NCI-H2196 treated with DMSO at 0.1 percent for 48 hours (cell line): ENCODE data around the gene ABHD15.

Experiments
- DNase-seq: peaks from one replicate; lab custom pipeline; 2025; ENCODE audit not compliant: unreplicated experiment; lab: John Stamatoyannopoulos, UW

ABHD15 gene

DNA sequence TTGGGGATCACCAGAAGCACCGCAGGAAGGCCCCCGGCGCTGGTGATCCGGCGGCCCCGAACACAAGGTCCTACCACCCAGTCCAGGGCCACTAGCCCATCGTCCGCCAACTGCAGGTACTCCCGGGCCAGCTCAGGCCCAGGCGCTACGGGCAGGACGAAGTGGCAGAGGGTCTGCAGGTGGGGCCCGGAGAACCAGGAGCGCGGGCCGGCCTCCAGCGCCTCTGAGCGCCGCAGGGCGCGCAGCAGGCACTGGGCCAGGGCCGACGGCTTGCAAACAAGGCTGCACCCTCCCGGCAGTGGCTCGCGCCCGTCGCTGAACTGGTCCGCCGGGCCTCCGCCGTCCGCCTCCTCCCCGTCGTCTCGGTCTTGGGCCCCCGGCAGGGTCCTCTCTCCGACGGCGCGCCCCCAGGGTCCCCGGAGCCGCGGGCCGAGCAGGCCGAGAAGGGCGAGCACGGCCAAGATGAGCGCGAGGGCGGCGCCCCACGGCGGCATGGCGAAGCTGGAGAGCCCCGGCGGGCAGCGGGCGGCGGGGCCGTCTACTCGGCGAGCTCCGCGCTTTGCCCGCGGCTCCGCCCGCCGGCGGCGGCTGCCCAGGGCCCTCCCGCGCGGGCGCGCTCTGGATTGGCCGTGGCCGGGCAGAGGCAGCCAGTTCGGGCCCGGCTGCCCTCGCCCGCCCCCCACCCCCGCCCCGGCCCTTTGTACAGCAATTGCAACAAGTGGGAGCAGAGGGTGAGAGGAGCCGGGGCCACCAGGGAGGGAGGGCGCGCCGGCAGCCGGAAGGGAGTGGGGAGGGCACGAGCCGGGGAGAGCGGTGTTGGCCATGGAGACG is at the start of gene ABHD15:
Gene ABHD15, minus strand, starts transcription at position 565 of the 831 bp plus-strand sequence. Its CDS starts 71 bp downstream, at position 494.
- DNase-seq, result peak; percentile 32

GRCh38 chr17:29615492-29616299 is 48.9 kb upstream of the ABHD15 start:
- no peak for DNase-seq

DNA sequence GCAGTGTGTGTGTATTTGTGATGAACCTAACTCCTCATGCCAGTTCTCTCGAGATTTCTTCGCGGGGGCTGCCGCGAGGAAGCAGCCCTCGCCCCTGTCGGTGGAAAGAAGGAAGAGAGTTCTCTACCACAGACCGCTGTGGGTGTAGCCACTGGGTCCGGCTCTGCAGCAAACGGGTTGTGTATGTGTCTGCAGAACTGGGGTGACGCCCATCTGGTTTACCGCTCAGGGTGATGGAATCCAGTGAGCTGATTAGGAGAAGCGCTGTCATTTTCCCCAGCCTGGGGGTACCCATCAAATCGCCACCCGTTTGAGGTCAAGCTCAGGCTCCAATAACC is 48.2 kb upstream of the ABHD15 start:
- DNase-seq, result no peak

DNA sequence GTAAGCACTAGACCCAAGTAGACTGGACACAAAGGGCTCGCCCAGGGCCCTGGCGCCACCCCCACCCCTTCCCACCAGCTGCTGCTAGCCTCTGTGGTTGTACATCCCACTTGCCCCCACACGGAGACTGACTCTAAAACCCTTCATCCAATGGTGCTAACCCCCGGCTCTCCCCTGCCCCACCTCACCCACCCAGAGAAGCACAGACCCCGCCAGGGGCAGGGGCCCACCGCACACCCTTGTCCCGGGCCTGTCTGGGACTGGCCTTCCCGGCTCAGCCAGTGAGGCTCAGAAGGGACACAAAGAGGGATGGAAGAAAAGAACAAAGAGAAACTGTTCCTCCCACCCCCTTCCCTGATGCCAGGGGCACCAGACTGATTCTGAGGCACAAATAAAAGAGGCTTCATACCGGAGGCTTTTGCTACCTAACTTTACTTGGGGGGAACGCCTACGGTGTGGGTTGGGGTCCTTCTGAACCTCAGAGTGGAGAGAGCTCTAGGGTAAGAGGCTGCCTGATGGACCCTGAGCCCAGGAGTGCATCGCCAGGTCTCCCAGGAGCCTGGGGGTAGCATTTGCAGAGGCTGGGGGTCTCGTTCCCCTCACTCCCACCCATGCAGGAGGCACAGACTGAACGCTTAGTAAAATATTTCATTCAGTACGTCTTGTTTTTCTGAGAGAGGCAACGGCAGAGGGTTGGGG is 47.7 kb upstream of the ABHD15 start:
- no peak for DNase-seq

GRCh38 chr17:29613856-29614255 is 47.0 kb upstream of the ABHD15 start:
- no peak for DNase-seq

DNA sequence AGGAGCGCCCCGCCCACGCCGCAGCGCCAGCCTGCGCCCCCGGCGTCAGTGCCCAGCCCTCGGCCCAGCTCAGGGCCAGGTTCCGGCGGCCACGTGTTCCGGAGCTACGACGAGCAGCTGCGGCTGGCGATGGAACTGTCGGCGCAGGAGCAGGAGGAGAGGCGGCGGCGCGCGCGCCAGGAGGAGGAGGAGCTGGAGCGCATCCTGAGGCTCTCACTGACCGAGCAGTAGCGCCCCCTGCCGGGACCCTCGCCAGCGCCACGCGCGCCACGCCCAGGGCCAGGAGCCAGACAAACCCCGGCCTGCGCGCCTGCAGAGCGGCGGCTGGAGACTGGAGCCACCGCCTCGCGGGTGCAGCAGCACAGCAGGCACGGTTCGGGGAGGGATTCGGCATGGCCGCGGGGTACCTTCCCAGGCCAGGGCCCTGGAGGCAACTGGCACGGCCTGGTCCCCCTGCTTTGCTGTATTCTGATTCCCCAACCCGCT is 46.6 kb upstream of the ABHD15 start:
- DNase-seq, result no peak

DNA sequence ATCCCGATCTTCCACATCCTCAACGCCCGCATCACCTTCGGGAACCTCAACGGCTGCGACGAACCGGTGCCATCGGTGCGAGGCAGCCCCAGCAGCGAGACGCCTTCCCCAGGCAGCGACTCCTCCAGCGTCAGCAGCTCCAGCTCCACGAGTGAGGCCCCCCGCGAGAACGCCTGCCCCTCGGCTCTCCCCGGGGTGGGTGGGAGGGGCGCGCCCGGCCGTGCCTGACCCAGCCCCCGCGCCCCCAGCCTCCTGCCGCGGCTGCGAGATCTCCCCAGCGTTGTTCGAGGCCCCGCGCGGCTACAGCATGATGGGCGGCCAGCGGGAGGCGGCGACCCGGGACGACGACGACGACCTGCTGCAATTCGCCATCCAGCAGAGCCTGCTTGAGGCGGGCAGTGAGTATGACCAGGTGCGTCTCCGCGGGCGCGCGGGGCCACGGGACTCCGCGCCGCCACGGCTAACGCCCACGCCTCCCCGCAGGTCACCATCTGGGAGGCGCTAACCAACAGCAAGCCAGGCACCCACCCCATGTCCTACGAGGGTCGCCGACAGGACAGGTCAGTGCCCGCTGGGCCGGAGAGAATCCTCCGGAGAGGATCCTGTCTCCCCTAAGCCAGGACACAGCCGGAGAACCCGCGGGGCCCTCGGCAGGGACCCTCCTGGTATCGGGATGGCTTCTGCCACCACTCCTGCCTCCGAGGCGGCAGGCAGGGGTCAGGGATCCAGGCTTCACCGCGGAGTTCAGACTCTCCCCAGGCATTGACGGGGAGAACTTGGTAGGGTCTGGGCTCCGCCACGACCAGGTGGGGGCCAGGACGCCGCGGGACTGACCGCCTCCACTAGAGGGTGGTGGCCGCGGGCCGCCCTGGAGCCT is 45.8 kb upstream of the ABHD15 start:
- no peak for DNase-seq

DNA sequence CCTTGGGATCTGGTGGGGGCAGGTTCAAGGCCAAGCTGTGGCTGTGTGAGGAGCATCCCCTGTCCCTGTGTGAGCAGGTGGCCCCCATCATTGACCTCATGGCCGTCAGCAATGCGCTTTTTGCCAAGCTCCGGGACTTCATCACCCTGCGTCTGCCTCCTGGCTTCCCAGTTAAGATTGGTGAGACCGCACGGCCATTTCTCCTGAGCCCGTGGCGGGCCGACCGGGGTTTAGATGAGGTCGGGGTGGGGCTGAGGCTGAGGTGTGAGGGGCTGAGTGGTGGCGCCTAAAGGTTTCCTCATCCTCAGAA is 45.2 kb upstream of the ABHD15 start:
- DNase-seq, result no peak

DNA sequence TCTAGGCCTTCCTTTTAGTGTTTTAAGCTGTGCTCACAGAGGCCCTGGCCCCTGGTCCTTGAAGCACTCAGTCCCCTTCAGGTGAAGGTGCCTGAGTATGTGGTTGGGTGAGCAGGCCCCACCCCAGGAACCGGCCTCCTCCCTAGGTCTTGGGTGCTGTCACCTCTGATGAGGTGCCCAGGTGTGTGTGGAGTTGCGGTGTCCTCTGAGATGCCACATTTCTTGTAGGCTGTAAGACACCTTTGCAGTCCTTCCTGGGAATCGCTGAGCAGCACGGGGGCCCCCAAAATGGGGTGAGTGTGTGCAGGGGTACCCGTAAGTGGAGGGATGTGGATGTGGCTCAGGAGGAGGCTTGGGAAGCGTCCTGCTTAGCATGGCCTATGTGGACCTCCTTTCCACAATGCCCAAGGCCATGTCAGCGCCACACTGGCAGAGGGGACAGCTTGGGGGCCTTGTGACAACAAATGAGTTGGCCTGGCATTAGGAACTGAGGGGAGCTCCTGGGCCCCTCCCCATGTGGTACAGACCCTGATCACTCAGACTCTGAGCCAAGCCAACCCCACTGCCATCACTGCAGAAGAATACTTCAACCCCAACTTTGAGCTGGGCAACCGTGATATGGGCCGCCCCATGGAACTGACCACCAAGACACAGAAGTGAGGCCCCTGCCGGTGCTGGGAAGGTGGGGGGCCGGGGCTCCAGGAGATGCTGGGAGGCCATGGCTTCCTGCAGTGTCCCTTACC is 44.7 kb upstream of the ABHD15 start:
- DNase-seq, result no peak

- DNase-seq, result no peak
Observed at GRCh38 chr17:29610395-29610794, 43.6 kb upstream of the ABHD15 start.

GRCh38 chr17:29608986-29609385 is 42.1 kb upstream of the ABHD15 start:
- no peak for DNase-seq

DNA sequence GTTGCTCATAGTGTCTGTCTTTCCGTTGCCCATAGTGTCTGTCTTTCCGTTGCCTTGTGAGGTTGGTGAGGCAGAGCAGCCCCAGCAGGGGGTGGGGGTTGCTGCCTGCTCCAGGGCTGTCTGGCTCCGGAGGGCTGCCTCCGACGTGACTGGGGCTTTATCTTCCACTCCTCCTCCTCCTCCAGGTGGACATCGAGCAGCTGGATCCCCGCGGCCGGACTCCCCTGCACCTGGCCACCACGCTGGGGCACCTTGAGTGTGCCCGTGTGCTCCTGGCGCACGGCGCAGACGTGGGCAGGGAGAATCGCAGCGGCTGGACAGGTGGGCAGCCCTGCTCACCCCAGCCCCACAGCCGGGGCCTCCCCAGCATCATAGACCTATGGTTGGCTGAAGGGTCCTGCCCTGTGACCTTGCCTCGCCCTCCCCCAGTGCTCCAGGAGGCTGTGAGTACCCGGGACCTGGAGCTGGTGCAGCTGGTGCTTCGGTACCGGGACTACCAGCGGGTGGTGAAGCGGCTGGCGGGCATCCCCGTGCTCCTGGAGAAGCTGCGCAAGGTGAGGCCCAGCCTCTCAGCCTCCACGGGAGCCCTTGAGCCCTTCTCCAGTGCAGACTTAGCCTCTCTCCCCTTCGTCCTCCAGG is 40.8 kb upstream of the ABHD15 start:
- DNase-seq, result no peak

DNA sequence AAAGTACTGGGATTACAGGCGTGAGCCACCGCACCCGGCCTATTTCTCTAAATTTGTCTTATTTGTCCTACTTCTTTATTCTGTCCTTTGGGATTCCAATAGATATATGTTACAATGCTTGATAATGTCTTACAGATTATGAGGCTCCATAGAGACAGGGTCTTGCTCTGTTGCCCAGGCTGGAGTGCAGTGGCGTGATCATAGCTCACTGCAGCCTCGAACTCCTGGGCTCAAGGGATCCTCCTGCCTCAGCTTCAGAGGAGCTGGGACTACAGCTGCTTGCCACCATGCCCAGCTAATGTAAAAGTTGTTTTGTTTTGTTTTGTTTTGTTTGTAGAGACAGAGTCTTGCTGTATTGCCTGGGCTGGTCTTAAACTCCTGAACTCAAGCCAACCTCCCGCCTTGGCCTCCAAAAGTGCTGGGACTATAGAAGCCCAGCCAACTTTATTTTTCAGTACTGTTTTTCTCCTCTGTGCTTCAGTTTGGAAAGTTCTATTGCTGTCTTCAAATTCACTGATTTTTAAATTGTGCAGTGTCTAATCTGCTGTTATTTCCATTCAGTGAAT is 36.4 kb upstream of the ABHD15 start:
- no peak for DNase-seq

GRCh38 chr17:29597361-29598172 is 30.7 kb upstream of the ABHD15 start:
- DNase-seq, result no peak

DNA sequence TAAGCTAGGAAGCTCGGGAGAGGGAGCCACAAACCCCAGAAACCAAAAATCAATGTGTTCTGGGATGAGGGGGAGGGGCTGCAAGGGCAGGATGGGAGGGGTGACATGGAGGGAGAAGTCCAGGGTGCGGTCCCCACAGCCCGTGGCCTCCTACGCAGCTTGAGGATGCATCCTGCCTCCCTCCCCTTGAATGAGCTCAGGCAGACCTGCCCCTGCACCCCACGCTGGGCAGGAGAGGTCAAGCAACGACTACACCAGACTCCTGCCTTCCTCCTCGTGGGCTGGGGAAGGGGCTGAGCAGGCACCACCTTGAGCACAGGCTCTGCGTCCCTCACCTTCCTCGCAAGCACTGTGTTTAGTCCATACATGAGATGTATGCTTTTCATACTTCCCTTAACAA is 30.0 kb upstream of the ABHD15 start:
- no peak for DNase-seq

DNA sequence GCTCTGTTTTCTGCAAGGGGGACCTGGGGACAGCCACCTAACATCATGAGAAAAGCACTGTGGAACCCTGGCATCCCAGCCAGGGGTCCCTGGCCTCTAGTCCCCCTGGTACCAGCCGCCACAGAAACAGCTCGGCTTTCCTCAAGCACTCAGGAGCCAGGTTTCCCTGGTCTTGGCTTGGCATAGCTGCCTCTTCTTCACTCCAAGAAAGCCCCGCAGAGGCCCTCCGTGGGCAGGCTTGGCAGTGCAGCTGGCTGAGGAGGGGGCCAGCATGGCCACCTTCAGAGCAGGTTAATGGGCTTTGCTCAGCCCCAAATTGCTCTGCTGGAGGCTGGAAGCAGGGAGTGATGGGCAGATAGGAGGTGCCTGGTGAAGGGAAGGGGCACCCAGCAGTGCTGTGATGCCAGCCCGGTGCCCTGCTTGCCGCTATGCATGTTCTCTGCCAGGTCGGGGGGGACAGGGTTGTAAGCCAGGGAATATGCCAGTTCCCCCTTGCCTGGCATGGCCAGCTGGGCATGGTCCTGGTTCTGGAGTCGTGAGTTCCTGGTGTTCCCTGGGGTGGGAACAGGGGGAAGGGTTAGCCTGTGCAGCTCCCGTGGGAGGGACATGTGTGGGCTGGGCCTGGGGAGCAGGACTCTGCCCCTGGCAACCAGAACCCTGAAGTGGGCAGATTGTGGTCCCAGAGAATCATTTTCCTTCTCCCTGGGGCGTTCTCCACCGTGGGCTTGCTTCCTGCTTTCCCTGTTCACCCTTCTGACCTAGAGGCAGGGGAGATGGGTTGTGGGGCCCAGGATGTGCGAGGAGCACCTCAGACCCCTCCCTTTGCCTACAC is 29.3 kb upstream of the ABHD15 start:
- no peak for DNase-seq

- DNase-seq, result no peak
Observed at GRCh38 chr17:29595107-29595942, 28.5 kb upstream of the ABHD15 start.
